Measurements from ENCODE around the gene DNLZ. TPM values are rescaled to one million over a fixed set of nuclear protein-coding genes. Genes with fewer than 3 reads are reported as not detected.

DNLZ gene
- total RNA-seq, 2 experiments from 2014 or later = 16.8 to 21.2 TPM

DNA sequence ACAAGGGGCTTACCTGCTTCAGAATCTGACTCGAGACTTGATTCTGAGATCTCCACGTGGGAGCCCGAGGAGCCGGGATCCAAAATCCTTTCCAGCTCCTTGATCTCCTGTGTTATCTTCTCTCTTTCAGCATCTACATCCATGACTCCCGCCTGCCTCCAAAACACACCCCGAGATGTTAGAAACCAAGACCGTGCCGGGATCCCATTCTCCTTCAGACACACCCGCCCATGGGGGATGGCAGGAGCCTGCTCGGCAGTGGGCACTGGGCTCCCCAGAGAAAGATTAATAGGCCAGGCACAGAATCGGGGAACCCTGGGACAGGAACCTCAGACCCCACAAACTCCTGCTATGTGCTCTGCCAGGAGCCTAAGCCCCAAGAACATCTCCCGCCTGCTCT is 34.7 kb upstream of the DNLZ start:
- Histone ChIP-seq H3K9me2 (ENCODE audit: insufficient read depth, low read length) (no peaks in the 10 kb centered on the region), H3K27ac (ENCODE audit: low read depth, low read length, poor library complexity, severe bottlenecking) (no peak overlapping the region), H4K20me1 (ENCODE audit: insufficient read depth, low read length) (peaks cover 10% of the 10 kb centered on the region; the same call in 1 of the 2 replicates), H2AFZ (ENCODE audit: low read length) (no peak overlapping the region), H3K4me3 (ENCODE audit: low read depth, low read length, poor library complexity, severe bottlenecking) (peak overlapping the region; percentile 99), H3K36me3 (ENCODE audit: insufficient read depth, low read length) (peaks cover 73% of the 10 kb centered on the region), H3K9me3 (ENCODE audit: low read length) (no peaks in the 10 kb centered on the region), H3K79me2 (ENCODE audit: insufficient read depth, low read depth, low read length) (peaks cover 23% of the 10 kb centered on the region), H3K4me1 (ENCODE audit: insufficient read depth, low read length, poor library complexity, severe bottlenecking) (peaks cover 9% of the 10 kb centered on the region), H3K4me2 (ENCODE audit: low read length) (peak overlapping the region; percentile 71)
- intact Hi-C loops (cut with micrococcal nuclease; ENCODE audit: unreplicated experiment) = no loop called here
- BruUV-seq (replicated peaks) = no TSS peak
- no peak for DNase-seq (ENCODE audit: low spot score)
- POLR2A ChIA-PET = interaction anchor here (0.7 kb wide), 1 partner anchor 9 kb away, joined by 3 read pairs; no protein-coding TSS in a partner anchor
- no peak for TF ChIP-seq CTCF (conservative IDR thresholded peaks at IDR 0.05; ENCODE audit: low read length)
- TF ChIP-seq EZH2phosphoT487 (IDR thresholded peaks at IDR 0.05; ENCODE audit: borderline replicate concordance, low read depth, low read length) = no peak
- CTCF ChIA-PET (ENCODE audit: unreplicated experiment) = no interaction called here

GRCh38 chr9:136397643-136398042 is 34.1 kb upstream of the DNLZ start:
- ChIA-PET CTCF (ENCODE audit: unreplicated experiment) (no interaction called here), POLR2A (interaction anchor here (0.7 kb wide), 1 partner anchor 8 kb away, joined by 3 read pairs; no protein-coding TSS in a partner anchor)
- DNase-seq (ENCODE audit: low spot score) = no peak

More at GRCh38 chr9:136397643-136398042, 34.1 kb upstream of the DNLZ start:
- Histone ChIP-seq H3K27ac (ENCODE audit: low read depth, low read length, poor library complexity, severe bottlenecking) (no peak overlapping the region), H3K9me2 (ENCODE audit: insufficient read depth, low read length) (no peaks in the 10 kb centered on the region), H3K36me3 (ENCODE audit: insufficient read depth, low read length) (peaks cover 76% of the 10 kb centered on the region), H3K4me3 (ENCODE audit: low read depth, low read length, poor library complexity, severe bottlenecking) (no peak overlapping the region), H3K4me1 (ENCODE audit: insufficient read depth, low read length, poor library complexity, severe bottlenecking) (peaks cover 9% of the 10 kb centered on the region), H3K9me3 (ENCODE audit: low read length) (no peaks in the 10 kb centered on the region), H3K4me2 (ENCODE audit: low read length) (no peak overlapping the region), H2AFZ (ENCODE audit: low read length) (no peak overlapping the region), H4K20me1 (ENCODE audit: insufficient read depth, low read length) (peaks cover 10% of the 10 kb centered on the region; the same call in 1 of the 2 replicates), H3K79me2 (ENCODE audit: insufficient read depth, low read depth, low read length) (peaks cover 23% of the 10 kb centered on the region)
- TF ChIP-seq EZH2phosphoT487 (IDR thresholded peaks at IDR 0.05; ENCODE audit: borderline replicate concordance, low read depth, low read length) (no peak), CTCF (conservative IDR thresholded peaks at IDR 0.05; ENCODE audit: low read length) (no peak)
- no TSS peak for BruUV-seq (replicated peaks)
- intact Hi-C loops (cut with micrococcal nuclease; ENCODE audit: unreplicated experiment) = no loop called here
